Measurements from ENCODE around the gene ZNF91.
"Not testable (repeated sequence)": the region's sequence is repeated elsewhere in the genome, so short reads cannot be mapped to it uniquely, and the experiment has no call there.

ZNF91 gene

GRCh38 chr19:23321403-23321802 lies 73.9 kb downstream of the ZNF91 start:
- H3K4me1 ChIP-seq (ENCODE audit: control insufficient read depth, insufficient read depth, low read length); H3K27ac ChIP-seq (ENCODE audit: low read length); H3K4me3 ChIP-seq (ENCODE audit: low read length in 2 of 2); H3K36me3 ChIP-seq (ENCODE audit: control insufficient read depth in 2 of 2, insufficient read depth in 2 of 2, low read length in 2 of 2); H3K9me3 ChIP-seq (ENCODE audit: control insufficient read depth in 2 of 2, low read length in 2 of 2); H3K27me3 ChIP-seq (ENCODE audit: control insufficient read depth in 1 of 2, insufficient read depth in 2 of 2, low read length in 2 of 2); H3K9ac ChIP-seq (ENCODE audit: low read length in 2 of 2): not testable (repeated sequence)

- not testable (repeated sequence) for H3K9me3 ChIP-seq (ENCODE audit: control insufficient read depth in 2 of 2, low read length in 2 of 2); H3K9ac ChIP-seq (ENCODE audit: low read length in 2 of 2)
Measured at GRCh38 chr19:23319571-23319970, 75.7 kb downstream of the ZNF91 start.

GRCh38 chr19:23318941-23319340 lies 76.3 kb downstream of the ZNF91 start:
- not testable (repeated sequence) for H3K9me3 ChIP-seq (ENCODE audit: control insufficient read depth in 2 of 2, low read length in 2 of 2); H3K27ac ChIP-seq (ENCODE audit: low read length); H3K9ac ChIP-seq (ENCODE audit: low read length in 2 of 2); H3K36me3 ChIP-seq (ENCODE audit: control insufficient read depth in 2 of 2, insufficient read depth in 2 of 2, low read length in 2 of 2); H3K4me3 ChIP-seq (ENCODE audit: low read length in 2 of 2); H3K4me1 ChIP-seq (ENCODE audit: control insufficient read depth, insufficient read depth, low read length); H3K27me3 ChIP-seq (ENCODE audit: control insufficient read depth in 1 of 2, insufficient read depth in 2 of 2, low read length in 2 of 2)

More at GRCh38 chr19:23319571-23319970, 75.7 kb downstream of the ZNF91 start:
- not testable (repeated sequence) for H3K36me3 ChIP-seq (ENCODE audit: control insufficient read depth in 2 of 2, insufficient read depth in 2 of 2, low read length in 2 of 2); H3K27ac ChIP-seq (ENCODE audit: low read length); H3K27me3 ChIP-seq (ENCODE audit: control insufficient read depth in 1 of 2, insufficient read depth in 2 of 2, low read length in 2 of 2); H3K4me3 ChIP-seq (ENCODE audit: low read length in 2 of 2); H3K4me1 ChIP-seq (ENCODE audit: control insufficient read depth, insufficient read depth, low read length)

- no peak overlapping the region for H3K4me3 ChIP-seq (ENCODE audit: low read length in 2 of 2)
- no peak overlapping the region for H3K9ac ChIP-seq (ENCODE audit: low read length in 2 of 2)
- no peaks in the 10 kb centered on the region for H3K36me3 ChIP-seq (ENCODE audit: control insufficient read depth in 2 of 2, insufficient read depth in 2 of 2, low read length in 2 of 2)
- H3K4me1 ChIP-seq (ENCODE audit: control insufficient read depth, insufficient read depth, low read length): no peaks in the 10 kb centered on the region
- H3K9me3 ChIP-seq (ENCODE audit: control insufficient read depth in 2 of 2, low read length in 2 of 2): no peaks in the 10 kb centered on the region
- no peak overlapping the region for H3K27ac ChIP-seq (ENCODE audit: low read length)
- H3K27me3 ChIP-seq (ENCODE audit: control insufficient read depth in 1 of 2, insufficient read depth in 2 of 2, low read length in 2 of 2): no peaks in the 10 kb centered on the region
Measured at GRCh38 chr19:23318143-23318542, 77.1 kb downstream of the ZNF91 start.

GRCh38 chr19:23315286-23315685 lies 80.0 kb downstream of the ZNF91 start:
- Histone ChIP-seq H3K4me3 (ENCODE audit: low read length in 2 of 2) (no peak overlapping the region), H3K9me3 (ENCODE audit: control insufficient read depth in 2 of 2, low read length in 2 of 2) (no peaks in the 10 kb centered on the region), H3K9ac (ENCODE audit: low read length in 2 of 2) (no peak overlapping the region), H3K27ac (ENCODE audit: low read length) (no peak overlapping the region), H3K36me3 (ENCODE audit: control insufficient read depth in 2 of 2, insufficient read depth in 2 of 2, low read length in 2 of 2) (no peaks in the 10 kb centered on the region), H3K4me1 (ENCODE audit: control insufficient read depth, insufficient read depth, low read length) (no peaks in the 10 kb centered on the region), H3K27me3 (ENCODE audit: control insufficient read depth in 1 of 2, insufficient read depth in 2 of 2, low read length in 2 of 2) (no peaks in the 10 kb centered on the region)

- Histone ChIP-seq H3K27me3 (ENCODE audit: control insufficient read depth in 1 of 2, insufficient read depth in 2 of 2, low read length in 2 of 2) (no peaks in the 10 kb centered on the region), H3K9me3 (ENCODE audit: control insufficient read depth in 2 of 2, low read length in 2 of 2) (no peaks in the 10 kb centered on the region), H3K4me3 (ENCODE audit: low read length in 2 of 2) (no peak overlapping the region), H3K4me1 (ENCODE audit: control insufficient read depth, insufficient read depth, low read length) (no peaks in the 10 kb centered on the region), H3K9ac (ENCODE audit: low read length in 2 of 2) (no peak overlapping the region), H3K27ac (ENCODE audit: low read length) (no peak overlapping the region), H3K36me3 (ENCODE audit: control insufficient read depth in 2 of 2, insufficient read depth in 2 of 2, low read length in 2 of 2) (no peaks in the 10 kb centered on the region)
Measured at GRCh38 chr19:23314505-23315251, 80.6 kb downstream of the ZNF91 start.

- no peaks in the 10 kb centered on the region for H3K9me3 ChIP-seq (ENCODE audit: control insufficient read depth in 2 of 2, low read length in 2 of 2)
- H3K27me3 ChIP-seq (ENCODE audit: control insufficient read depth in 1 of 2, insufficient read depth in 2 of 2, low read length in 2 of 2): no peaks in the 10 kb centered on the region
- no peaks in the 10 kb centered on the region for H3K36me3 ChIP-seq (ENCODE audit: control insufficient read depth in 2 of 2, insufficient read depth in 2 of 2, low read length in 2 of 2)
- no peak overlapping the region for H3K9ac ChIP-seq (ENCODE audit: low read length in 2 of 2)
- no peak overlapping the region for H3K27ac ChIP-seq (ENCODE audit: low read length)
- H3K4me1 ChIP-seq (ENCODE audit: control insufficient read depth, insufficient read depth, low read length): no peaks in the 10 kb centered on the region
- H3K4me3 ChIP-seq (ENCODE audit: low read length in 2 of 2): no peak overlapping the region
Measured at GRCh38 chr19:23313196-23313595, 82.1 kb downstream of the ZNF91 start.

GRCh38 chr19:23312515-23312914 lies 82.8 kb downstream of the ZNF91 start:
- Histone ChIP-seq H3K9ac (ENCODE audit: low read length in 2 of 2) (no peak overlapping the region), H3K4me3 (ENCODE audit: low read length in 2 of 2) (no peak overlapping the region), H3K36me3 (ENCODE audit: control insufficient read depth in 2 of 2, insufficient read depth in 2 of 2, low read length in 2 of 2) (no peaks in the 10 kb centered on the region)

GRCh38 chr19:23311551-23311950 lies 83.7 kb downstream of the ZNF91 start:
- H3K27me3 ChIP-seq (ENCODE audit: control insufficient read depth in 1 of 2, insufficient read depth in 2 of 2, low read length in 2 of 2): no peaks in the 10 kb centered on the region
- no peak overlapping the region for H3K27ac ChIP-seq (ENCODE audit: low read length)
- H3K9me3 ChIP-seq (ENCODE audit: control insufficient read depth in 2 of 2, low read length in 2 of 2): no peaks in the 10 kb centered on the region
- no peaks in the 10 kb centered on the region for H3K4me1 ChIP-seq (ENCODE audit: control insufficient read depth, insufficient read depth, low read length)
- no peak overlapping the region for H3K9ac ChIP-seq (ENCODE audit: low read length in 2 of 2)
- H3K36me3 ChIP-seq (ENCODE audit: control insufficient read depth in 2 of 2, insufficient read depth in 2 of 2, low read length in 2 of 2): no peaks in the 10 kb centered on the region
- H3K4me3 ChIP-seq (ENCODE audit: low read length in 2 of 2): no peak overlapping the region

More at GRCh38 chr19:23312515-23312914, 82.8 kb downstream of the ZNF91 start:
- no peak overlapping the region for H3K27ac ChIP-seq (ENCODE audit: low read length)
- no peaks in the 10 kb centered on the region for H3K4me1 ChIP-seq (ENCODE audit: control insufficient read depth, insufficient read depth, low read length)
- H3K27me3 ChIP-seq (ENCODE audit: control insufficient read depth in 1 of 2, insufficient read depth in 2 of 2, low read length in 2 of 2): no peaks in the 10 kb centered on the region
- H3K9me3 ChIP-seq (ENCODE audit: control insufficient read depth in 2 of 2, low read length in 2 of 2): no peaks in the 10 kb centered on the region

- Histone ChIP-seq H3K9ac (ENCODE audit: low read length in 2 of 2) (no peak overlapping the region), H3K4me1 (ENCODE audit: control insufficient read depth, insufficient read depth, low read length) (no peaks in the 10 kb centered on the region), H3K27me3 (ENCODE audit: control insufficient read depth in 1 of 2, insufficient read depth in 2 of 2, low read length in 2 of 2) (no peaks in the 10 kb centered on the region), H3K36me3 (ENCODE audit: control insufficient read depth in 2 of 2, insufficient read depth in 2 of 2, low read length in 2 of 2) (no peaks in the 10 kb centered on the region), H3K27ac (ENCODE audit: low read length) (no peak overlapping the region), H3K4me3 (ENCODE audit: low read length in 2 of 2) (no peak overlapping the region), H3K9me3 (ENCODE audit: control insufficient read depth in 2 of 2, low read length in 2 of 2) (no peaks in the 10 kb centered on the region)
Measured at GRCh38 chr19:23310729-23311211, 84.5 kb downstream of the ZNF91 start.

GRCh38 chr19:23309926-23310325 lies 85.3 kb downstream of the ZNF91 start:
- no peaks in the 10 kb centered on the region for H3K36me3 ChIP-seq (ENCODE audit: control insufficient read depth in 2 of 2, insufficient read depth in 2 of 2, low read length in 2 of 2)
- H3K27ac ChIP-seq (ENCODE audit: low read length): no peak overlapping the region
- no peaks in the 10 kb centered on the region for H3K4me1 ChIP-seq (ENCODE audit: control insufficient read depth, insufficient read depth, low read length)
- no peaks in the 10 kb centered on the region for H3K9me3 ChIP-seq (ENCODE audit: control insufficient read depth in 2 of 2, low read length in 2 of 2)
- H3K9ac ChIP-seq (ENCODE audit: low read length in 2 of 2): no peak overlapping the region
- H3K4me3 ChIP-seq (ENCODE audit: low read length in 2 of 2): no peak overlapping the region
- no peaks in the 10 kb centered on the region for H3K27me3 ChIP-seq (ENCODE audit: control insufficient read depth in 1 of 2, insufficient read depth in 2 of 2, low read length in 2 of 2)
